OCI-M2 (cell line): ENCODE measurements around the gene CBLB.

Experiments used
- DNase-seq: peaks from one replicate; lab custom pipeline; 2025; ENCODE audit not compliant: unreplicated experiment; lab: John Stamatoyannopoulos, UW

Gene CBLB

DNA sequence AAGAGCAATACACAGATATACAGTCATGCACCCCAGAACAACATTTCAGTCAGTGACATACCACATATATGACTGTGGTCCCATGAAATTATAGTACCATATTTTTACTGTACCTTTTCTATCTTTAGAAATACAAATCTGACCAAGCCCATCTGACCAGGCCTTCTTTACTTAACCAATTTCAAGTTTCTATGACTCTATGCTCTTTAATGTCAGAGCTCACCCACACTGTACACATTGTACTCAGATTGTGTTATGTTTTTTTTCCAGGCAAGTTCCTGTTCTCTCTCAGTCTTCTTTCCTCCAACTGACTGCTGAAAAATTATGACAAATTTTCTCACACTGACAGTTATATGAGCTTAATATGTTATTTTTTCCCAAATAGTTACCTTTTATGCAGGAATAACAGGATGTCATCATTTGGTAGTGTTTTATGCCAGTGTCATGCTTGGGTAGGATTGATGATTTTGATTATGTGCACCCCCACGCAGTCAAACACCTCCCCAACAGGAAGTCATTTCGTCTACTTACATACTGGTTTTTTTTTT is 8.0 kb upstream of the CBLB start:
- DNase-seq, result no peak

DNA sequence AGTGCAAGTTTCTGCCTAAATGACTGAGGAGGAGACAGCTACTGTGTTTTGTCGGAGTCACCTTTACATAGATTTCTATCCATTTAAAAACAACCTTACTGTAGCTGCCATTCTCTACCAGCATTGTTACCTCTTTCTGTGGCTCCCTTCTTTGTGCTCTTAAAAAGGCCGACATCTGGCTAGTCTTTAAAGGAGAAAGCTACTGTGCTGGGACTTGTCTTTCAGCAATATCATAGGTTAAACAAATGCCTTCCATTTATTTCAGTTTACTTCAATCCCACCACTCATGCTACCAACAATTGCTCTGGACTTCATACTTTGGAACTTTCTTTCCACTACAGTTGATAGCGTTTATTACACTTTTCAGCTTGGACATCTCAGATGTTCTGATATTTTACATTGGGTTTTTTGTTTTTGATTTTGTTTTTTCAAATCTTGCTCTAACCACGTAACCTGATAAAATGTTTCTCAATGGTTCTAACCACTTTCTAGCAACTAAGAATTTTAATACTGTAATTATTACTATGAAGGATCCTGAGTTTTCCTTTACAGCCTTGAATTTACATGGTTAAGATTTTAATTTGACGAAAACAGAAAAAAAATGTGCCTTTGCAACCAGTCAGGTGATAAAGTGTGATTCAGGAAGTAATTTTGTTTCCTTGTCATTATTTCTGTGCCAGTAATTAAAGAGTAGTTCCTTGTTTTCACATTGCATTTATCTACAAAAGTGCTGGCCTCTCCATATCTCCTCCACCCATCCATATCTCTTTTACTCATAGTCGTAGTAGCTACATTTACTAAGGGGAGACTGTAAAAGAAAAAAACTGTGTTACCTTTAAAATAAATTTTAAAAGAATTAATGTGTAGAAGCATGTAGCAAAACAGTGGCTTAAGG is 1.3 kb upstream of the CBLB start:
- DNase-seq, result no peak

DNA sequence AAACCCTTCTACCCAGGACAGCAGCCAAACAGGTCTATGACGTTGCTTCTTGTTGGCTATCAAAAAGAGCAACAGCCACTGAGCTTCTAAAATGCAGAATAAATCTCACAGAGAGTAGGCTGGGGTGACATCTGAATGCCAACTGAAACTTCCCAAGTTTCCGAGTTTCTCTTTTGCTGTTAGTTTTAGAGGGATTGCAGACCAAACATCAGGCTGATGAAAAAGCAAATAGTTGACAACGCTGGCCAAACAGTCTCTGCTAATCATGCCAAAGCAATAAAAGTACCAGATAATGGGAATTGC is 670 bp upstream of the CBLB start:
- no peak for DNase-seq

DNA sequence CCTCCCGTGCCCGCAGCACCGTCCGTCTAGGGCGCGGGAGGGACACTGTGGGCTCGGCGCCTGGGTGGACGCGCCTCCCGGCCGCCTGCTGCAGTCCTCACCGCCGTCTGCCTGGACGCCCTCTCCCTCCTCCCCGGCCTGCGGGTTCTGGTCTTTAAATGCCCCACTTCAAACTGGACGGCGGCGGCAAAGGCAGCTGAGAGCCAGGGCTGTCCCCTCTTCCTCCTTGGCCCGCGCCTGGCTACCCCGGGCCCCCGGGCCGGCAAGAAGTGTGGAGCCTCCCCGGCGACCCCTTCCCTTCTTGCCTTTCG is 426 bp downstream of the CBLB start:
- DNase-seq, result no peak

DNA sequence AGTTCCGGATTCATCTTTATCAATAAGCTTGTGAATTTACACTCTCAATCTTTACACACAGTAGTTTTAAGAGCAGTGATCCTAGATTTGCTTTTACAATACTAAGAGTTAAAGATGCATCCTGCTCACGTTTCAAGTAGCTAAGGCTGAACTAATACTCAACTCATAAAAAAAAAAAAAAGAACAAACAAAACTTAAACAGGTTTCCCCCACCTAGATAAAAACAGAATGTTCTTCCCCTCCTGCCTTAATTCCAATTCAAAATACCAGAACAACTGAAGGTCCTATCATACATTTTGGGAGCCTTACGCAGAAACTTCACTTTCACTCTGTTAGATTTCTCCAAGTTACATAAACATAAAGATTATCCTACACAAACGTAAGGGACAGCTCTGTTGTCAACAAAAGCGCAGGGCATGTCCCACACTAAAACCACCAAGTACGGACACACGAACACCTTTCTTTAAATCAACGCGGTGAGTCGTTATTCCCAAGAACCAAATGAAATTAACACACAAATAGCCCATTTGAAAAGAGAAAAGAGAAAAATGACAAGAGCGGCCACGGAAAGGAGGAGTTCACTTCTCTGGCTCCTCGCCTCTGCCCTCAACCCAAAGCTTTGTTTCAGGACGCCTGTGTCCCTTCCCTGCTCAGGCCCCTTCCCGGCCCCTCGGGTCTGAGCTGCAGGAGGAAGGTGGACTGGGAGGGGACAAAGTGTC is 941 bp downstream of the CBLB start:
- no peak for DNase-seq

DNA sequence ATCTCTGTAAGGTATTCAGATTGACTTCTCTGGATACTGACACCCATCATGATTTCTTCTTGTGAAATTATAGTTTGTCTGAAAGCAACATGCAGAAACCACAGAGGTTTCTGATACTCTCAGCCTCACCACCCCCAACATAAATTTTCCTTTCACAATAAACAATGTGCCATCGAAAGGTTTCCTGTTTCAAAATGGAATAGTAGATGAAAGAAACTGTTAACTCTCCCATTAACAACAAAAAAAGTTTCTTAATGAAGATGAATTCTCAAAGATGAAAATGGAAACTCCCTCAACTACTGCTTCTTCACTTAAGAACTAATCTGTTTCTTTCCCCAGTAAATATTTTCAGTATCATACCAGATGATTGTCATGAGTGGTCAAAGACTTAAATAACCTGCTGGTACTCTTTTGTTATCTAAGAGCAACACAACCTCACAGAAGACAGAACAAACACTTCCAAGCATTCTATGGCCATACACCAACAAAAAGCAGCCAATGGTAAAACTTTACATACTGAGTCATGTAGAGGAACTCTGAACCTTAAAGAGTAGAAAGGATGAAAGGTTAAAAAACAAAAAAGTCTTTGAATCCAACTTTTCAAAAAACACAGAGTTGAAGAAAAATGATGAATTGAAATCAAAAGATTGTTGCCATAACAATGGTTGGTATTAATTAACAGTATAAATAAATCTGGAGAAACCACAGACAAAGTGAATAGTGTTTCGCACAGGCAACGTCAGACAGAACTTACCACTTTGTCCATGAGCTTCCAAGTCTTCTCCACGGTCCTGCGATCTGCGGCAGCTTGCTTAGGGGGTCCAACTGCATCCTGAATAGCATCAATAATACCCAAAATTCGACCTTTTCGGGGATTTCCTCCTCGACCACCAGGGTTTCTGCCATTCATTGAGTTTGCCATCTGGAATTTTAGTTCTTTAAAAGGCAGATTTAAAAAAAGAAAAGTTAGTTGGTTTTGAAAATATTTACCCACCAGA is 1.9 kb downstream of the CBLB start:
- DNase-seq, result no peak

DNA sequence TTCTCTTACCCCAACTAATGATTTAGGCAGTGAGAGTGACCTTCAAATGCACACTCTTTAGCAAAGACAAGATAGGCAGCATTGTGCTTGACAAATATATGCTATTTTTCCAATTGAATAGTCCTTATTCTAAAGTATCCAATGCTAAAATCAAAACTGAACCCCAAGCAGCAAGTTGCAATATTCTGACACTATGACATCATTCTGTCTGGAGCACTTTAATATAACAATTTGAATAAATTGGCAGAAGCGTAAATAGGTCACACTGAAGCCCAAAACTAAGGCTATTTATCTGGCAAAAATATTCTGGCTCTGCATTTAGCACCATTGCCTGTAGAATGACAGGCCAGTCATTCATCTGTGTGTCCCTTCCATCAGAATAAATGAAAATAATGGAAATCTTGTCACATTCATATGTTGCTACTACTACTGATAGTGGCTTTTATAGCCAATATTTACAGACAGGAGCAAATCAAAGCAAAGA is 2.9 kb downstream of the CBLB start:
- no peak for DNase-seq

DNA sequence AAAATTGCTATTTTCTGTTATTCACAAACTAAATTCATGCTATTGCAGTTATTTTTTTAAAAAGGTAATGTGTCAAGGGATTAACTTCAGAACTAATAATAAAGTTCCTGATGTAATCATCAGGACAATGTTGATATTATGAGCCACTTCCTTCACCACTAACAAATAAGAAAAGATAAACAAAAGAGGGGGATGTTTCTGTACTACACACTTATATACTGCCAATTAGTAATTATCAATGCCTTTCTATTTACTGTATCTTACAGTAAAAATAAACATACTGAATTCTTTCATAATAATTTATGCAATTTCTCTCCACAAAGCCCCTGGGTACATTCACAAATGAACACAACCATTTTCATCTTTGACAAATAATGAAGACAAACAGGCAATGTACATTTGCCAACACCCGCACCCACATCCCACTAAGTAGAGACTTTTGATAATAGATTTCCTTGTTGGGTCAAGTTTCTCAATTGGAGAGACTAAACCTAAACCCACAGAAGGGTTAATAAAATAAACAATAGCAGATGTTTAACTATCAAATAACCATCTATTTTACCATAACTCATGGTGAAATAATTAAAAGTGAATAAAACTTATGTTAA is 3.7 kb downstream of the CBLB start:
- DNase-seq, result no peak

DNA sequence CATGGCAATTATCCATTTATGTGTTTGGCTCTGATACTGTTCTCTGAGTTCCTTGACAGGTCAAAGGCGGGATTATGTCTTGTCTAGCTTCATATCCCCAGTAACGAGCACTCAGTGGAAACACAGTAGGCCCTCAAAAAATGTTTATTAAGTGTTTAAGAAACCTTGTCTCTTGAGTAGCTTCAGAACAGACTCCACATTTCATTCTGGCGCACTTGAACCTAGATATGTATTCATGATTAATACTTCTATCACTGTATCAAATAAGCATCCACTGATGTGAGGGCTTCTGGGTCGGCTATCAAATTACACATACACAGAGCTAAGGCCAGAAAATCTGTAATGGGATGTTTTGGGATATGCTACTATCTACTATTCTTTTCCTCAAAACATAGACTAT is 4.6 kb downstream of the CBLB start:
- DNase-seq, result no peak

DNA sequence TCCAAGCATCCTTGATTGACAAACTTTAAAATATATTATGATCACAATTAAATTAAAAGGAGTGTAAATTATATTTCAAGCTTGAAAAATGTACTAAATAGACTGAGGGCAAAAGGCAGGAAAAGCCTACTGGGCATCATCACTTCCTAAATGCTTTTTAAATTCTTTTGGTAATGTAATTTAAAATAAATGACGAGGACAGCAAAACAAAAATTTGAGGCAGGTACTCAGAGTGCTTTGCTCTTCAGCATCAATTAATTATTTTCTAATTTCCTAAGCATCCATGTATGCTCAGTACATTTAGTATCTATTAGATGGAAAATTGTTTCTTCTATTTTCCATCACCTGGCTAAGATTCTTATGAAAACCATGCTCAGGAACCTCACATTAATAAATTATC is 5.2 kb downstream of the CBLB start:
- no peak for DNase-seq

DNA sequence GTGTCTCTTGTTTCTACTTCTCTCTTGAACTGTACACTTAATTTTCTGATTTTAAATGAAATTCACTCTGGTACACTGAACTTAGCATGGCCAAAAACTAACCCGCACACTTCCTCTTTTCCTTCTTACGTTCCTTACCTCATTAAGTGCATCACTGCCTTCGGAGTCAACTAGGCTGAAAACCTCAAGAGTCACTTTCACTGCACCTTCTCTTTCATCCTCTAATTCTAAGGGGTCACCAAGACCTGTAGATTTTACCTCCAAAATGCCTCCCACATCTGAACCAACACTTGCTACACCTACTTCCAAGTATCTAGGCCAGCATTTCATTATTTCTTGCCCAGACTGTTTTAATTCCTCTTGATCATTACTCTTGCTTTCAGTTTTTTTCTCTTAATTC is 6.6 kb downstream of the CBLB start:
- no peak for DNase-seq

DNA sequence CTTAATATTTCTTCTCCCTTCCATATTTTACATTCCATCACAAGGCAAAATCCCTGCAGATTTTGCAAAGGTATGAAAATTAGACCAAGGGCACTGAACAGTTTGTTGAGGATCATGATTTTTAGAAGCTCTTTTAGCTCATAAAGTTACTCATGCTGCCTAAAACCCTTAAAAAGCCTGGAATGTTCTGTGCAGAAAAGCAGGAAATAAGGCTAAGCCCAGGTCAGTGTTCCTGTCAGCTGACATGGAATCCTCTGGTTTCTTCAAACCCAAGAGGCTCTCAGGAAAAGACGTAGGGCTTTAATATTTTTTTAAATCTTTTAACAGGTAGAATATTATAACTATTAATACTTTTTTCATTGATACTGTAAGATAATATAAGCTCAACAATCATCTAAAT is 8.2 kb downstream of the CBLB start:
- no peak for DNase-seq

DNA sequence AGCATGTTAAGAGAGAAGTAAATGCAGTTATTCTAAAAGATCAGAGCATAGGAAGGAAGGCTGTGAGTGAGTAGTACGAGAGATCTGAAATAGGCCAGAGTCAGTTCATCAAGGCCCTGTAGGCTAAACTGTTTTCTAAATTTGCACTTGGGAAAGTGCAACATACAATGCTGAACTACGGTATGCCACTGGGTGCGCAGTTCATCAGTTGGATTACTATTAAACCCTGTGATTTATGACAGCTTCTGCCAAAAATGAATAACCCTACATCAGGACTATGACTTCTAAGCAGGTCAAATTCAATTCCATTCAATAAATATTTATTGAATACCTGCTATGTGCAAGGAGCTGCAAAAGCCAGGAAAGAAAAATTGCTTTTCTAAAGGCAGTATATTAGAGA is 10.8 kb downstream of the CBLB start:
- no peak for DNase-seq

DNA sequence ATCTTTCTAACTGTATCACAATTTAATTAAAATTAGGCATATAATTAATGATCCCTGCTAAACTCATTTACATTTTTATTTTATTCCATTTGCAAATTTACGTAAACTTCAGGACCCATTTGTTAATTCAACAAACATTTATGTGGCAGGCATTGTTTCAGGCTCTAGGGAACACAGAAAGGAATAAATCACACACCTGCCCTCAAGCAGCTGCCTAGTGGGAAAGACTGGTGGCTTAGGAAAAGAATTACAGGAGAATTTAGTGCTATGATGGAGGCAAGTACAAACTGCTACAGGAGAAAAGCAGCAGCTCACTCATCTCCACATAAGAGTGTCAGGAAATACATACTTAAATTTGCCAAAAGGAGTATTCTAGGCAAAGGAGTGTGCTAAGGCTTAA is 11.2 kb downstream of the CBLB start:
- no peak for DNase-seq

DNA sequence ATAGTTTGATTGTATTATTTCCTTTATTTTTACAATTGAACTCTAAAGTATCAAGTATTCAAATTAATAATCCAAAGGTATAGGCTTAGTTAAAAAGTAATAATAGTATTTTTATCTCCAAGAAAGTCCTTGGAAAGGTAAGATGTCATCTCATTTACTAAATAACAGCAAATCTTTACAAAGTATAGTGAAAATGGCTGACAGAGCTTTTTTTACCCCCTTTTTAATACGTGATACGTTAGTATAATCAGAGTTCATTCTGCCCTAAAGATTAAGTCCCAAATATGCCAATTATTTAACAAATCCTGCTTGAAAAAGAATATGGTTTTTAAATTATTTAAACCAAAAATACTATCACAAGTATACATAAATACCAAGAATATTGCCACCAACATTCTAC is 12.2 kb downstream of the CBLB start:
- DNase-seq, result no peak

DNA sequence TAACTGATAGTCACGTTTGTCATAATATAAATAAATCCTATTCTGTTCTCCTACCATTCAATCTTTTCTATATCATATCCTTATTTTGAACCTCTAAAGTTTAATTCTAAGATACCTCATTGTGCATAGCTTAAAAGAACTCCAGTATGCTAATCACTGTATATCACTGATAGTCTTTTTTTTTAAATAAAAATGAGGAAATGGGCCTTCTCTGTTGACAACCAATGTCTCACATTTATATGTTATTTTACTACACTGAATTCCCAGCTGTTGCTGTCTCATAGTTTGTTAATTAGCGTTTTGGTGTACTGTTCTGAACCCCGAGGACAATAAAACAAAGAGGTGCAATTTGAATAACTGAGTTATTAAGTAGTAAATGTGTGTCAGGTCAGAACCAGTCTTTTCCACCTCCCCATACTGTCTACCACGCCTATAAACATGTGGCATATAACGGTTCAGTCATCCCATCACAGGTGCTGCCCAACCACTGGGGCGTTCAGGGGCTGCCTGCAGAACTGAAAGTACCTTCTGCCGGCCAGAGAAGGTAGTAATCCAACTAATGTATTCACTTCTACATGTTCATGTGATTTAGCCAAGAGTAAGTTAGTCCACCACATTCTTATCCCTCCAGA is 14.9 kb downstream of the CBLB start:
- no peak for DNase-seq

DNA sequence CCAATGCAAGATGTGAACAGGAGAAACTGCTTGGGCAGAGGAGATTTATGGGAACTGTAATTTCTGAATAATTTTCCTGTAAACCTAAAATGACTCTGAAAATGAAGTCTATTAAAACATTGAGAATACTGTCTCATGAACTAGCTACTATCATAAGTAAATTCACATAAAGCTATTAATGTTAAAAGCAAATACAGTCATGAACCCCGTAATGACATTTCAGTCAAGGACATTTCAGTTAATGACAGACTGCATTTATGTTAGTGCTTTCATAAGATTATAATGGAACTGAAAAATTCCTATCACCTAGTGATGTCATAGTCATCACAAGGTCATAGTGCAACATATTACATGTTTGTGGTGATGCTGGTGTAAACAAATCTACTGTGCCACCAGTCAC is 17.2 kb downstream of the CBLB start:
- no peak for DNase-seq

DNA sequence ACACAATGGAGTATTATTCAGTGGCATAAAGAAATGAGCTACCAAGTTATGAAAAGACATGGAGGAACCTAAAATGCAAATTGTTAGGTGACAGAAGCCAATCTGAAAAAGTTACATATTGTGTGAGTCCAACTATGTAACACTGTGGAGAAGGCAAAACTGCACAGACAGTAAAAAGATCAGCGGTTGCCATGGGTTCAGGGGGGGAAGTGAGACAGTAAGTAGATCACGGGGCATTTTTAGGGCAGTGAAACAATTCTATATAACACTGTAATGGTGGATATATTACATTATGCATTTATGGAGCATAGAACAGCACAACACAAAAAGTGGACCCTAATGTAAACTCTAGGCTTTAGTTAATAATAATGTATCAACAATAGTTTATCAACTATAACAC is 17.6 kb downstream of the CBLB start:
- DNase-seq, result no peak

DNA sequence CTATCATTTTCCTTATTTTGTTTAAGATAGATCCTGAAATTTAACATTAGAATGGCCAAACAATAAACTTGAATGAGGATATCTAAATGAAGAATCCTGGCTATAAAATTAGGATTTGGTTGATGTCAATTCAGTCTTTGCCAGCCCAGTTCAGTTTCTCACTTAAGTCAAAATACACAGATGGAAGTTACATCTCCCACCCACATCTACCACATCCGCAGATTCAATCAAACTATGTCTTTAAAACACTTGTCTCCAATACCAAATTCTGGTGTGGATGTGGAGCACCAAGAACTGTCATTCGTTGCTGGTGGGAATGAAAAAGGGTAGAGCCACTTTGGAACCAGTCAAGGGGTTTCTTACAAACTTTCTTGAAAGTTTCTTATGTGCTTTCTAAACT is 18.2 kb downstream of the CBLB start:
- no peak for DNase-seq

DNA sequence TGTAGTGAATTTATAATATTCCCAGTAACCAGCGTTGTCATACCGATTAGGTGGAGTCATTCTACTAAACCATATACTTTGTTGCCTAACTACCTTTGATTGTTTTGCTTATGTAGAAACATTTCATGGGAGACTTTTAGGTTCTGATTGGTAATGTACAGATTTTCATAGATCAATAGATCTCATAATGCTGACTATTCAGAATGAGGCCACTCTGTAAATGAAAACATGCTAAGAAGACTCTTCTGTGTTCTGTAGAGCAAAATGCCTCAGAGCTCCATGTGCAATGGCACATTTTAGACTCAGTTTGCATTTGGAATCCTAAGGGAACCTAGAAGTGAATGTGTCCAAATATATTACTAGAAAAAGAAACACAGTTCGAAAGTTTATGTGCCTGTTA is 20.0 kb downstream of the CBLB start:
- no peak for DNase-seq
